SK-N-SH (cell line): ENCODE data around the gene LRRC40. TPM values are rescaled to one million over a fixed set of nuclear protein-coding genes. Genes with fewer than 3 reads are reported as not detected.

Experiments
- CTCF ChIA-PET: fragments of 300-600, 350-600 bp; formaldehyde crosslinking; extraction: SDS; loops from one replicate; lab custom pipeline; 2021; lab: Yijun Ruan, JAX
- POLR2A ChIA-PET: fragments of 350-600 bp; sonication (Branson Sonifier 250); formaldehyde crosslinking; extraction: SDS; loops from one replicate; lab custom pipeline; 2020; ENCODE audit warnings: antibody characterized with exemption, inconsistent platforms; lab: Yijun Ruan, JAX
- DNase-seq: peaks from one replicate; pipeline ENCODE4 v3.0.0; 2012
- H2AFZ ChIP-seq: fragments of 200-600 bp; sonication (generic); 2 replicates; pipeline ENCODE4 v1.8.1; 2016; ENCODE audit warnings: antibody characterized with exemption, mild to moderate bottlenecking, low read depth
- H3F3A ChIP-seq: fragments of 200-600 bp; sonication (generic); replicated peaks from 2 replicates; pipeline ENCODE3; 2016; ENCODE audit warnings: antibody characterized with exemption, mild to moderate bottlenecking; ENCODE audit not compliant: insufficient read depth
- H3K27ac ChIP-seq, 2 experiments: fragments of 200-500 bp in 1 of 2; fragments of 200-600 bp in 1 of 2; sonication (Bioruptor generic) in 1 of 2; sonication (generic), shearing (Covaris generic) in 1 of 2; 2 replicates each; pipeline versions ENCODE4 v1.5.1 to v1.6.1; 2014 to 2016; ENCODE audit warnings: low read depth in 2 of 2, inconsistent platforms in 1 of 2, low read length in 1 of 2, mild to moderate bottlenecking in 1 of 2, mixed read lengths in 1 of 2
- H3K27me3 ChIP-seq: fragments of 200-600 bp; sonication (generic), shearing (Covaris generic); 2 replicates; pipeline ENCODE4 v1.6.1; 2016; ENCODE audit warnings: mixed run types; ENCODE audit not compliant: insufficient read depth
- H3K36me3 ChIP-seq, 2 experiments: fragments of 200-500 bp in 1 of 2; fragments of 200-600 bp in 1 of 2; sonication (Bioruptor generic) in 1 of 2; sonication (generic) in 1 of 2; replicated peaks in 1 of 2; 2 replicates each; pipeline versions ENCODE3 to v1.5.1; 2014 to 2016; ENCODE audit warnings: low read length in 1 of 2, mild to moderate bottlenecking in 1 of 2; ENCODE audit not compliant: insufficient read depth in 2 of 2, control insufficient read depth in 1 of 2
- H3K4me1 ChIP-seq, 2 experiments: fragments of 200-500 bp in 1 of 2; fragments of 200-600 bp in 1 of 2; sonication (Bioruptor generic) in 1 of 2; sonication (generic), shearing (Covaris generic) in 1 of 2; 2 replicates each; pipeline versions ENCODE4 v1.5.1 to v1.6.1; 2014 to 2016; ENCODE audit warnings: low read depth in 1 of 2, low read length in 1 of 2, mixed run types in 1 of 2; ENCODE audit not compliant: insufficient read depth in 2 of 2, control insufficient read depth in 1 of 2
- H3K4me2 ChIP-seq: fragments of 200-600 bp; sonication (generic), shearing (Covaris generic); 2 replicates; pipeline ENCODE4 v1.6.1; 2017; ENCODE audit warnings: mixed run types
- H3K4me3 ChIP-seq, 2 experiments: fragments of 200-500 bp in 1 of 2; fragments of 200-600 bp in 1 of 2; sonication (Bioruptor generic) in 1 of 2; sonication (generic), shearing (Covaris generic) in 1 of 2; 2 replicates each; pipeline versions ENCODE4 v1.5.1 to v1.8.1; 2014 to 2016; ENCODE audit warnings: low read depth in 2 of 2, inconsistent platforms in 1 of 2, low read length in 1 of 2, mild to moderate bottlenecking in 1 of 2, mixed read lengths in 1 of 2, moderate library complexity in 1 of 2
- H3K79me2 ChIP-seq: fragments of 200-600 bp; sonication (generic); 2 replicates; pipeline ENCODE4 v1.8.1; 2017; ENCODE audit warnings: mild to moderate bottlenecking; ENCODE audit not compliant: insufficient read depth
- H3K9ac ChIP-seq: fragments of 200-600 bp; sonication (generic); 2 replicates; pipeline ENCODE4 v1.6.1; 2017; ENCODE audit warnings: mixed run types
- H3K9me2 ChIP-seq: fragments of 200-600 bp; sonication (generic); 2 replicates; pipeline ENCODE4 v1.6.1; 2017; ENCODE audit warnings: mixed run types
- H3K9me3 ChIP-seq: fragments of 200-600 bp; sonication (generic); 2 replicates; pipeline ENCODE4 v1.6.1; 2017; ENCODE audit warnings: mixed run types, mild to moderate bottlenecking, moderate library complexity
- H4K20me1 ChIP-seq: fragments of 200-600 bp; sonication (generic); 2 replicates; pipeline ENCODE4 v1.6.1; 2017; ENCODE audit warnings: mild to moderate bottlenecking, mixed run types; ENCODE audit not compliant: insufficient read depth
- CHD2 ChIP-seq: fragments of 150-350 bp; IDR thresholded peaks from 2 replicates; pipeline ENCODE4 v1.6.1; 2018; ENCODE audit warnings: low read length; ENCODE audit not compliant: partially characterized antibody
- ELF1 ChIP-seq: IDR thresholded peaks from 2 replicates; pipeline ENCODE4 v1.4.0; 2012
- EZH2phosphoT487 ChIP-seq: fragments of 200-600 bp; sonication (generic); IDR thresholded peaks from 2 replicates; pipeline ENCODE4 v1.6.1; 2017; ENCODE audit warnings: low read depth, mixed run types, mild to moderate bottlenecking, antibody characterized with exemption, moderate library complexity, borderline replicate concordance
- FOXM1 ChIP-seq: IDR thresholded peaks from 2 replicates; pipeline ENCODE4 v1.4.0; 2012; ENCODE audit warnings: low read depth, mild to moderate bottlenecking
- GABPA ChIP-seq: IDR thresholded peaks from 2 replicates; pipeline ENCODE4 v1.4.0; 2012; ENCODE audit warnings: low read depth, mild to moderate bottlenecking
- GATA2 ChIP-seq: sonication (generic); formaldehyde crosslinking; IDR thresholded peaks from 2 replicates; pipeline ENCODE4 v1.5.0; 2020; ENCODE audit warnings: mild to moderate bottlenecking, missing genetic modification reagents
- JUND ChIP-seq: IDR thresholded peaks from 2 replicates; pipeline ENCODE4 v1.4.0; 2012
- NFIC ChIP-seq: IDR thresholded peaks from 2 replicates; pipeline ENCODE4 v1.4.0; 2012; ENCODE audit warnings: borderline replicate concordance
- RCOR1 ChIP-seq: fragments of 150-350 bp; IDR thresholded peaks from 2 replicates; pipeline ENCODE4 v1.6.1; 2017; ENCODE audit warnings: antibody characterized with exemption, low read length
- RFX5 ChIP-seq: IDR thresholded peaks from 2 replicates; pipeline ENCODE4 v1.6.1; 2012; ENCODE audit warnings: mild to moderate bottlenecking, improper control_type of control experiment, low read length
- RXRA ChIP-seq: IDR thresholded peaks from 2 replicates; pipeline ENCODE4 v1.4.0; 2012; ENCODE audit warnings: low read depth, mild to moderate bottlenecking, borderline replicate concordance
- SIN3A ChIP-seq: IDR thresholded peaks from 2 replicates; pipeline ENCODE4 v1.6.1; 2012; ENCODE audit warnings: low read depth, mild to moderate bottlenecking, low read length, moderate library complexity, borderline replicate concordance
- SMC3 ChIP-seq: IDR thresholded peaks from 2 replicates; pipeline ENCODE4 v1.6.1; 2012; ENCODE audit warnings: low read depth, low read length, improper control_type of control experiment
- TCF12 ChIP-seq: IDR thresholded peaks from 2 replicates; pipeline ENCODE4 v1.4.0; 2012
- polyA plus RNA-seq, 3 experiments: library from polyadenylated mRNA; depleted of rRNA; stranded (reverse); fragments of >200 nt; gene quantifications; 2 replicates each; pipeline ENCODE4 v1.2.3, GENCODE V29; 2012
- TF ChIP-seq, protein P1 (sequence below): fragments of 150-350 bp; IDR thresholded peaks from 2 replicates; pipeline ENCODE4 v1.6.1; 2017; ENCODE audit warnings: antibody characterized with exemption, low read length, low read depth, borderline replicate concordance
- TF ChIP-seq, protein P2 (sequence below): fragments of 200-600 bp; sonication (generic); IDR thresholded peaks from 2 replicates; pipeline ENCODE4 v1.6.1; 2017; ENCODE audit warnings: antibody characterized with exemption, mild to moderate bottlenecking, moderate library complexity
- TF ChIP-seq, protein P3 (sequence below): IDR thresholded peaks from 2 replicates; pipeline ENCODE4 v1.4.0; 2012; ENCODE audit warnings: low read depth, borderline replicate concordance
- TF ChIP-seq, protein P4 (sequence below): IDR thresholded peaks from 2 replicates; pipeline ENCODE4 v1.4.0; 2012; ENCODE audit warnings: low read depth, borderline replicate concordance

The LRRC40 gene
- polyA plus RNA-seq, 1 of the 3 experiments (the other 2 are of a cell fraction) = 5.6 TPM

DNA sequence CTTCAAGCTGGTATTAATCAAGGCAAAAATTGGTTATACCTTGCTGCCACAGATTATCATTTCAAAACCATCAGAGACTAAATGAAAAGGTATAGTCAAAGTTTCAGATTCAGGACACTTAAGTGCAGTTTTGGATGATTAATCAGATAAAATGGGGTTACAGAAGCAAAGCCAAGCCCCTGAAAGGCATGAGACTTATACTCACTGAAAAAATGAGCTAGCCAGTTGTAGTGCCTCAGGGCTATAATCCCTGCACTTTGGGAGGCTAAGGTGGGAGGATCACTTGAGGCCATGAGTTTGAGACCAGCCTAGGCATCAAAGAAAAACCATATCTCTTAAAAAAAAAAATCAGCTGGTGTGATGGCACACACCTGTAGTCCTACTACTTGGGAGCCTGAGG lies 15.2 kb downstream of the LRRC40 start:
- POLR2A ChIA-PET = no interaction called here
- Histone ChIP-seq H2AFZ (no peak overlapping the region), H3K9me3 (no peaks in the 10 kb centered on the region), H3K36me3 (peaks cover 0 to 5% of the 10 kb centered on the region in 2 experiments), H3K4me1 (no peaks in the 10 kb centered on the region; a peak in 1 of 4 replicates)
- TF ChIP-seq, protein P1, sequence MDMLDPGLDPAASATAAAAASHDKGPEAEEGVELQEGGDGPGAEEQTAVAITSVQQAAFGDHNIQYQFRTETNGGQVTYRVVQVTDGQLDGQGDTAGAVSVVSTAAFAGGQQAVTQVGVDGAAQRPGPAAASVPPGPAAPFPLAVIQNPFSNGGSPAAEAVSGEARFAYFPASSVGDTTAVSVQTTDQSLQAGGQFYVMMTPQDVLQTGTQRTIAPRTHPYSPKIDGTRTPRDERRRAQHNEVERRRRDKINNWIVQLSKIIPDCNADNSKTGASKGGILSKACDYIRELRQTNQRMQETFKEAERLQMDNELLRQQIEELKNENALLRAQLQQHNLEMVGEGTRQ = no peak
- TF ChIP-seq, protein P2, sequence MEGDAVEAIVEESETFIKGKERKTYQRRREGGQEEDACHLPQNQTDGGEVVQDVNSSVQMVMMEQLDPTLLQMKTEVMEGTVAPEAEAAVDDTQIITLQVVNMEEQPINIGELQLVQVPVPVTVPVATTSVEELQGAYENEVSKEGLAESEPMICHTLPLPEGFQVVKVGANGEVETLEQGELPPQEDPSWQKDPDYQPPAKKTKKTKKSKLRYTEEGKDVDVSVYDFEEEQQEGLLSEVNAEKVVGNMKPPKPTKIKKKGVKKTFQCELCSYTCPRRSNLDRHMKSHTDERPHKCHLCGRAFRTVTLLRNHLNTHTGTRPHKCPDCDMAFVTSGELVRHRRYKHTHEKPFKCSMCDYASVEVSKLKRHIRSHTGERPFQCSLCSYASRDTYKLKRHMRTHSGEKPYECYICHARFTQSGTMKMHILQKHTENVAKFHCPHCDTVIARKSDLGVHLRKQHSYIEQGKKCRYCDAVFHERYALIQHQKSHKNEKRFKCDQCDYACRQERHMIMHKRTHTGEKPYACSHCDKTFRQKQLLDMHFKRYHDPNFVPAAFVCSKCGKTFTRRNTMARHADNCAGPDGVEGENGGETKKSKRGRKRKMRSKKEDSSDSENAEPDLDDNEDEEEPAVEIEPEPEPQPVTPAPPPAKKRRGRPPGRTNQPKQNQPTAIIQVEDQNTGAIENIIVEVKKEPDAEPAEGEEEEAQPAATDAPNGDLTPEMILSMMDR = no peak
- TF ChIP-seq SMC3 (no peak), FOXM1 (no peak), JUND (no peak), RXRA (no peak), TCF12 (no peak), ELF1 (no peak), RFX5 (no peak), GATA2 (CRISPR knock-in tag) (no peak), CHD2 (no peak), EZH2phosphoT487 (no peak), SIN3A (no peak), NFIC (no peak), RCOR1 (no peak), GABPA (no peak)
- TF ChIP-seq, protein P3, sequence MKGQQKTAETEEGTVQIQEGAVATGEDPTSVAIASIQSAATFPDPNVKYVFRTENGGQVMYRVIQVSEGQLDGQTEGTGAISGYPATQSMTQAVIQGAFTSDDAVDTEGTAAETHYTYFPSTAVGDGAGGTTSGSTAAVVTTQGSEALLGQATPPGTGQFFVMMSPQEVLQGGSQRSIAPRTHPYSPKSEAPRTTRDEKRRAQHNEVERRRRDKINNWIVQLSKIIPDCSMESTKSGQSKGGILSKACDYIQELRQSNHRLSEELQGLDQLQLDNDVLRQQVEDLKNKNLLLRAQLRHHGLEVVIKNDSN = no peak
- TF ChIP-seq, protein P4, sequence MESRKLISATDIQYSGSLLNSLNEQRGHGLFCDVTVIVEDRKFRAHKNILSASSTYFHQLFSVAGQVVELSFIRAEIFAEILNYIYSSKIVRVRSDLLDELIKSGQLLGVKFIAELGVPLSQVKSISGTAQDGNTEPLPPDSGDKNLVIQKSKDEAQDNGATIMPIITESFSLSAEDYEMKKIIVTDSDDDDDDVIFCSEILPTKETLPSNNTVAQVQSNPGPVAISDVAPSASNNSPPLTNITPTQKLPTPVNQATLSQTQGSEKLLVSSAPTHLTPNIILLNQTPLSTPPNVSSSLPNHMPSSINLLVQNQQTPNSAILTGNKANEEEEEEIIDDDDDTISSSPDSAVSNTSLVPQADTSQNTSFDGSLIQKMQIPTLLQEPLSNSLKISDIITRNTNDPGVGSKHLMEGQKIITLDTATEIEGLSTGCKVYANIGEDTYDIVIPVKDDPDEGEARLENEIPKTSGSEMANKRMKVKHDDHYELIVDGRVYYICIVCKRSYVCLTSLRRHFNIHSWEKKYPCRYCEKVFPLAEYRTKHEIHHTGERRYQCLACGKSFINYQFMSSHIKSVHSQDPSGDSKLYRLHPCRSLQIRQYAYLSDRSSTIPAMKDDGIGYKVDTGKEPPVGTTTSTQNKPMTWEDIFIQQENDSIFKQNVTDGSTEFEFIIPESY = no peak
- TF ChIP-seq, all 33 proteins: peak for 0
- H3K27me3 ChIP-seq = no peaks in the 10 kb centered on the region
- DNase-seq = no peak
- peaks cover 52% of the 10 kb centered on the region for H3K79me2 ChIP-seq
- no peak overlapping the region for H3K4me2 ChIP-seq
- no peak overlapping the region for H3K27ac ChIP-seq
- CTCF ChIA-PET = interaction anchor here (1.0 kb wide), 1 partner anchor 20 kb away, joined by 3 read pairs; no protein-coding TSS in a partner anchor
- no peaks in the 10 kb centered on the region for H4K20me1 ChIP-seq
- no peak overlapping the region for H3K9ac ChIP-seq
- no peak overlapping the region for H3K4me3 ChIP-seq
- no peaks in the 10 kb centered on the region for H3K9me2 ChIP-seq
- H3F3A ChIP-seq = peaks cover 3% of the 10 kb centered on the region
